Parathyroid adenoma (tissue), 2 donors: ENCODE data around the gene RHOBTB1.

Source experiments
- H2AFZ ChIP-seq: fragments of 300-600 bp; sonication (generic); one replicate; pipeline ENCODE4 v1.7.0; 2017; ENCODE audit warnings: antibody characterized with exemption, mild to moderate bottlenecking
- H3K27ac ChIP-seq: fragments of 300-600 bp; sonication (generic); one replicate; pipeline ENCODE4 v1.7.0; 2017
- H3K27me3 ChIP-seq: fragments of 300-600 bp; sonication (generic); one replicate; pipeline ENCODE4 v1.7.0; 2017; ENCODE audit warnings: low read length; ENCODE audit not compliant: control insufficient read depth, insufficient read depth
- H3K36me3 ChIP-seq: fragments of 300-600 bp; sonication (generic); one replicate; pipeline ENCODE4 v1.7.0; 2017; ENCODE audit warnings: low read length; ENCODE audit not compliant: control insufficient read depth, insufficient read depth
- H3K4me1 ChIP-seq: fragments of 300-600 bp; sonication (generic); one replicate; pipeline ENCODE4 v1.7.0; 2017; ENCODE audit warnings: control low read depth
- H3K4me2 ChIP-seq: fragments of 300-600 bp; sonication (generic); one replicate; pipeline ENCODE4 v1.7.0; 2017; ENCODE audit warnings: low read length
- H3K4me3 ChIP-seq: fragments of 300-600 bp; sonication (generic); one replicate; pipeline ENCODE4 v1.7.0; 2017; ENCODE audit warnings: low read depth, low read length
- H3K79me2 ChIP-seq: fragments of 300-600 bp; sonication (generic); one replicate; pipeline ENCODE4 v1.7.0; 2017; ENCODE audit warnings: control low read depth
- H3K9ac ChIP-seq: fragments of 300-600 bp; sonication (generic); one replicate; pipeline ENCODE4 v1.7.0; 2017; ENCODE audit warnings: mild to moderate bottlenecking
- H3K9me3 ChIP-seq: fragments of 300-600 bp; sonication (generic); one replicate; pipeline ENCODE4 v1.7.0; 2017; ENCODE audit warnings: low read length; ENCODE audit not compliant: control insufficient read depth
- TF ChIP-seq, protein P1 (sequence below): fragments of 300-600 bp; sonication (generic); IDR thresholded peaks from one replicate; pipeline ENCODE4 v1.7.0; 2017; ENCODE audit warnings: antibody characterized with exemption, mild to moderate bottlenecking
- donor health status: primary hyperparathyroidism.

The RHOBTB1 gene

DNA sequence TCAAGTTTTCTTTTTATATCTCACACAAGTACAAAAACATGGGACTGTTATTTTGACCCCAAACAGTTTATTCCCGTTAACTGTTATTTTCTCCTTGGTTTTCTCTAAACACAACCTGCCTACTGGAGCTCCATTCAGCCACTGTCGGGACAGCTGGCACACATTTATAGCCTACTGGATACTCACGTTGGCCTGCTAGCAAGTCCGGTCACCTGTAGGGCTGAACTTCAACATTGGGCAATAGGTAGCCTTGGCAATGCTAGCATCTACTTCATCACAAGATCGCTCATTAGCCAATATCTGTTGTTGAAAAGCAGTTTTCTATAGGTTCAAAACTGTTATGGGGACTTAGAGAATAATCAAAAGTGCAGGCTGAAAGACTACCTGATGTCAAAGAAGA lies 32.3 kb downstream of the RHOBTB1 start:
- TF ChIP-seq, protein P1, sequence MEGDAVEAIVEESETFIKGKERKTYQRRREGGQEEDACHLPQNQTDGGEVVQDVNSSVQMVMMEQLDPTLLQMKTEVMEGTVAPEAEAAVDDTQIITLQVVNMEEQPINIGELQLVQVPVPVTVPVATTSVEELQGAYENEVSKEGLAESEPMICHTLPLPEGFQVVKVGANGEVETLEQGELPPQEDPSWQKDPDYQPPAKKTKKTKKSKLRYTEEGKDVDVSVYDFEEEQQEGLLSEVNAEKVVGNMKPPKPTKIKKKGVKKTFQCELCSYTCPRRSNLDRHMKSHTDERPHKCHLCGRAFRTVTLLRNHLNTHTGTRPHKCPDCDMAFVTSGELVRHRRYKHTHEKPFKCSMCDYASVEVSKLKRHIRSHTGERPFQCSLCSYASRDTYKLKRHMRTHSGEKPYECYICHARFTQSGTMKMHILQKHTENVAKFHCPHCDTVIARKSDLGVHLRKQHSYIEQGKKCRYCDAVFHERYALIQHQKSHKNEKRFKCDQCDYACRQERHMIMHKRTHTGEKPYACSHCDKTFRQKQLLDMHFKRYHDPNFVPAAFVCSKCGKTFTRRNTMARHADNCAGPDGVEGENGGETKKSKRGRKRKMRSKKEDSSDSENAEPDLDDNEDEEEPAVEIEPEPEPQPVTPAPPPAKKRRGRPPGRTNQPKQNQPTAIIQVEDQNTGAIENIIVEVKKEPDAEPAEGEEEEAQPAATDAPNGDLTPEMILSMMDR = no peak
- Histone ChIP-seq H3K9me3 (no peaks in the 10 kb centered on the region), H3K4me2 (no peak overlapping the region), H2AFZ (no peak overlapping the region), H3K79me2 (no peaks in the 10 kb centered on the region), H3K27ac (no peak overlapping the region), H3K36me3 (no peaks in the 10 kb centered on the region), H3K4me1 (no peaks in the 10 kb centered on the region), H3K9ac (no peak overlapping the region), H3K27me3 (no peaks in the 10 kb centered on the region), H3K4me3 (no peak overlapping the region)

DNA sequence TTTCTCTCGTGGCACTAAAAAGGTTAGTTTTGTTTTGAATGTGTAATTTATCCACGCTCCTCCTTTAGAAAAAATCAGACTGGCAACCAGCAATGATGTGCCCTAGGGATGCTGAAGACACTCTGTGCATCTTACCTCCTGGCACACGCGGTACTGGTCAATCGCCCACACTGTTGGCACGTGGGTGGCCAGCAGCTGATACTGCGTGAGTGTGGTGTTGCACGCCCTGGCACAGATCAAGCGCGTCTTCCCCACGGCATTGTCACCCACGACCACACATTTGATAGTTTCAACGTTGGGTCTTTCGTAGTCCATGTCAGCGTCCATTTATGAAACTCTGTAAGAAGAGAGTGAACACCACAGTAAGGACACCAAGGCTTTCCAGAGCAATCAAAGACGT lies 32.8 kb downstream of the RHOBTB1 start:
- no peak overlapping the region for H2AFZ ChIP-seq
- no peaks in the 10 kb centered on the region for H3K27me3 ChIP-seq
- H3K4me2 ChIP-seq = no peak overlapping the region
- no peaks in the 10 kb centered on the region for H3K4me1 ChIP-seq
- H3K36me3 ChIP-seq = no peaks in the 10 kb centered on the region
- no peaks in the 10 kb centered on the region for H3K79me2 ChIP-seq
- H3K27ac ChIP-seq = no peak overlapping the region
- no peaks in the 10 kb centered on the region for H3K9me3 ChIP-seq
- H3K4me3 ChIP-seq = no peak overlapping the region
- no peak overlapping the region for H3K9ac ChIP-seq
- TF ChIP-seq, protein P1 = no peak

DNA sequence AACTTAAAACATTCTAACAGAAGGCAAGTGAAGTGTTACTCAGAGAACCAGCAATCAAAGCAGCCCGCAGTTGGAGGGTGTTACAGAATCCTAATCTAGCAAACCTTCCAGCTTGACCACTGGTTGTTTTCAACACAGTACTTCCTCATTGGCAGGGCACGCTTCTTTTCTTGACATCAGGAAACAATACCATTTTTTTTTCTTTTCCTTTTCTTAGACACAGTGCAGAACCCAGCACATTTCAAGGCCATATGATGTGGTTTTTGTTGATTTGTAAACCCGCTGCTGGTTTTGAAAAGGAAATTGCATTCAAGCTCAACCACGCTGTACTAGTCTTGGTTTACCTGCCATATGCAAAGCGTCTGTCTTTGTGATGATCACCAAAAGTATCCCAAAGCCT lies 33.4 kb downstream of the RHOBTB1 start:
- Histone ChIP-seq H3K36me3 (no peaks in the 10 kb centered on the region), H3K9me3 (no peaks in the 10 kb centered on the region), H3K4me2 (no peak overlapping the region), H3K27me3 (no peaks in the 10 kb centered on the region), H2AFZ (no peak overlapping the region), H3K79me2 (no peaks in the 10 kb centered on the region), H3K4me3 (no peak overlapping the region), H3K27ac (no peak overlapping the region), H3K9ac (no peak overlapping the region), H3K4me1 (no peaks in the 10 kb centered on the region)
- TF ChIP-seq, protein P1 = no peak

DNA sequence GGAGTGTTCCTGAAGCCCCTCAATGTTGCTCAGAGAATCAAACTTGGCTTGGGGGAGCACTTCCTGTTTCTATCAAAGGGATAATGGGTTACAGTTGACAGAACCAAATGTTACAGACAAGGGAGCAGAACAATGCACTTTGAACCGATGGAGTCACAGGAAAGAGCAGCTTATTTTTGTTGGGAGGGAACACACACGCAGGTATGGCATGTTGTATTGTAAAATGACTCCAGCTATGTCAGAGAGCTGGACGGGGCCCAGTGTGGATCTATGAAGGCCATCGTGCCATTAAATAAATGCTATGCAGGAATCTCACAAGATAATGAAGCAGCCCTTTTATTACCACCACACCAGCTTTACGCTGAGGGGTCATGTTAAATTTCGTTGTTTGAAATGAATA lies 35.1 kb downstream of the RHOBTB1 start:
- H3K4me2 ChIP-seq = no peak overlapping the region
- H3K9me3 ChIP-seq = no peaks in the 10 kb centered on the region
- no peaks in the 10 kb centered on the region for H3K4me1 ChIP-seq
- H3K79me2 ChIP-seq = no peaks in the 10 kb centered on the region
- H3K9ac ChIP-seq = no peak overlapping the region
- TF ChIP-seq, protein P1 = no peak
- H2AFZ ChIP-seq = no peak overlapping the region
- H3K4me3 ChIP-seq = no peak overlapping the region
- H3K36me3 ChIP-seq = no peaks in the 10 kb centered on the region
- no peaks in the 10 kb centered on the region for H3K27me3 ChIP-seq
- no peak overlapping the region for H3K27ac ChIP-seq

DNA sequence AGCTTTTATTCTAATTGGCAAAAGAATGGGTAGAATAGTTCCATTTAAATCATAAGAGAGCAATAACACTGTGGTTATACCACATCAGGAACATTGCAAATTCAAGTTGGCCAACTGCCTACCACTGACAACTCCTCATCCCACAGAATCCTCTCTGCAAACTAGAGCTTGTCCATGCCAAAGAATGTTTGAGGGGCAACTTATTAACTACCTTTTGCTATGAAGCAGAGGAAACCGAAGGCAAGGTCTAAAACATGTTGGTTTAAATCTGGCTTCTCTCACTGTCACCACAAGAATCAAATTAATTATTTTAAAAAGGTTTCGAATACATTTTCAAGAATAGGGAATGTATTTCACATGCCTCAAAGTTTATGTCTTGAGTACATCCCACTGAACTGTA lies 36.0 kb downstream of the RHOBTB1 start:
- Histone ChIP-seq H3K27me3 (no peaks in the 10 kb centered on the region), H3K9ac (no peak overlapping the region), H3K4me3 (no peak overlapping the region), H3K27ac (no peak overlapping the region), H2AFZ (no peak overlapping the region), H3K4me1 (no peaks in the 10 kb centered on the region), H3K36me3 (no peaks in the 10 kb centered on the region), H3K79me2 (no peaks in the 10 kb centered on the region), H3K9me3 (no peaks in the 10 kb centered on the region), H3K4me2 (no peak overlapping the region)
- TF ChIP-seq, protein P1 = no peak
